ENCODE measurements around the gene SEMA6B. TPM values are rescaled to one million over a fixed set of nuclear protein-coding genes. Genes with fewer than 3 reads are reported as not detected.

Gene SEMA6B
- total RNA-seq, 3 donors from 2014 or later = 2.3 to 8.8 (median 3.2) TPM

- TF ChIP-seq POLR2AphosphoS5 (IDR thresholded peaks at IDR 0.05) (no peak), POLR2A (IDR thresholded peaks at IDR 0.05) (no peak), CTCF (IDR thresholded peaks at IDR 0.05) (no peak)
- no peaks in the 10 kb centered on the region for H3K4me1 ChIP-seq
- no peaks in the 10 kb centered on the region for H3K36me3 ChIP-seq
- no peak overlapping the region for H3K4me3 ChIP-seq
- no peaks in the 10 kb centered on the region for H3K9me3 ChIP-seq
- peaks cover 3 to 24% of the 10 kb centered on the region in 2 donors for H3K27me3 ChIP-seq
- H3K27ac ChIP-seq = no peak overlapping the region
- no peak for DNase-seq (ENCODE audit: low spot score in 2 of 2)
- intact Hi-C loops (cut with DNase I; ENCODE audit: low total_unique reads) = no loop called here
Observed at GRCh38 chr19:4602915-4603314, 43.4 kb upstream of the SEMA6B start.

GRCh38 chr19:4602173-4602788 lies 42.8 kb upstream of the SEMA6B start:
- DNase-seq (ENCODE audit: low spot score in 2 of 2) = no peak
- intact Hi-C loops (cut with DNase I; ENCODE audit: low total_unique reads) = no loop called here
- Histone ChIP-seq H3K36me3 (no peaks in the 10 kb centered on the region), H3K4me1 (no peaks in the 10 kb centered on the region), H3K9me3 (no peaks in the 10 kb centered on the region), H3K27me3 (peaks cover 3 to 28% of the 10 kb centered on the region in 2 donors), H3K4me3 (no peak overlapping the region), H3K27ac (no peak overlapping the region)
- no peak for TF ChIP-seq POLR2AphosphoS5 (IDR thresholded peaks at IDR 0.05)
- TF ChIP-seq POLR2A (IDR thresholded peaks at IDR 0.05) = no peak
- TF ChIP-seq CTCF (IDR thresholded peaks at IDR 0.05) = no peak

- Histone ChIP-seq H3K36me3 (no peaks in the 10 kb centered on the region), H3K4me1 (no peaks in the 10 kb centered on the region), H3K27me3 (peaks cover 3 to 39% of the 10 kb centered on the region in 2 donors), H3K9me3 (no peaks in the 10 kb centered on the region), H3K27ac (no peak overlapping the region), H3K4me3 (no peak overlapping the region)
- DNase-seq (ENCODE audit: low spot score in 2 of 2) = no peak
- no peak for TF ChIP-seq POLR2A (IDR thresholded peaks at IDR 0.05)
- TF ChIP-seq CTCF (IDR thresholded peaks at IDR 0.05) = no peak
- no peak for TF ChIP-seq POLR2AphosphoS5 (IDR thresholded peaks at IDR 0.05)
- intact Hi-C loops (cut with DNase I; ENCODE audit: low total_unique reads) = no loop called here
Observed at GRCh38 chr19:4600893-4601292, 41.4 kb upstream of the SEMA6B start.

GRCh38 chr19:4600082-4600481 lies 40.6 kb upstream of the SEMA6B start:
- H3K36me3 ChIP-seq = no peaks in the 10 kb centered on the region
- no peak overlapping the region for H3K27ac ChIP-seq
- no peak overlapping the region for H3K4me3 ChIP-seq
- no peak for DNase-seq (ENCODE audit: low spot score in 2 of 2)
- no peaks in the 10 kb centered on the region for H3K4me1 ChIP-seq
- intact Hi-C loops (cut with DNase I; ENCODE audit: low total_unique reads) = no loop called here
- TF ChIP-seq POLR2AphosphoS5 (IDR thresholded peaks at IDR 0.05) (no peak), CTCF (IDR thresholded peaks at IDR 0.05) (no peak), POLR2A (IDR thresholded peaks at IDR 0.05) (no peak)
- peaks cover 3 to 39% of the 10 kb centered on the region in 2 donors for H3K27me3 ChIP-seq
- H3K9me3 ChIP-seq = no peaks in the 10 kb centered on the region

- Histone ChIP-seq H3K27ac (no peak overlapping the region), H3K4me1 (no peaks in the 10 kb centered on the region), H3K27me3 (peaks cover 3 to 39% of the 10 kb centered on the region in 2 donors), H3K4me3 (peak overlapping the region in 1 of 3 donors; percentile 51), H3K9me3 (no peaks in the 10 kb centered on the region), H3K36me3 (no peaks in the 10 kb centered on the region)
- no peak for TF ChIP-seq CTCF (IDR thresholded peaks at IDR 0.05)
- no peak for TF ChIP-seq POLR2AphosphoS5 (IDR thresholded peaks at IDR 0.05)
- no peak for TF ChIP-seq POLR2A (IDR thresholded peaks at IDR 0.05)
- intact Hi-C loops (cut with DNase I; ENCODE audit: low total_unique reads) = no loop called here
- DNase-seq (ENCODE audit: low spot score in 2 of 2) = no peak
Observed at GRCh38 chr19:4598712-4599111, 39.2 kb upstream of the SEMA6B start.

All from breast epithelium (tissue), 4 donors.